B cell (primary cell): Measurements from ENCODE around the gene PAK4. TPM values are rescaled to one million over a fixed set of nuclear protein-coding genes. Genes with fewer than 3 reads are reported as not detected.

Source experiments
- ATAC-seq: fragments of 200-7000 bp; cut with Tn5 transposase; one replicate; pipeline ENCODE4 v1.10.0; 2021; ENCODE audit warnings: low read depth, mild to moderate bottlenecking, moderate number of reproducible peaks, moderate library complexity
- CTCF ChIA-PET: fragments of 350-600 bp; sonication (Branson Sonifier 250); formaldehyde crosslinking; loops from one replicate; lab custom pipeline; 2021; ENCODE audit warnings: antibody characterized with exemption, inconsistent platforms; lab: Charles Lee
- POLR2A ChIA-PET: fragments of 350-600 bp; sonication (Branson Sonifier 250); formaldehyde crosslinking; loops from one replicate; lab custom pipeline; 2021; ENCODE audit warnings: antibody characterized with exemption; lab: Charles Lee
- DNase-seq: peaks from one replicate; pipeline ENCODE4 v3.0.0; 2013
- H2AFZ ChIP-seq: 2 replicates; pipeline ENCODE4 v1.6.1; 2012; ENCODE audit warnings: mild to moderate bottlenecking, low read depth, low read length; ENCODE audit not compliant: insufficient read depth, poor library complexity, severe bottlenecking
- H3K27ac ChIP-seq, 2 donors: 1 replicate in 1 of 2; 2 replicates in 1 of 2; pipeline ENCODE4 v1.5.1; 2012 to 2013; ENCODE audit warnings: low read length in 2 of 2, mild to moderate bottlenecking in 2 of 2, moderate library complexity in 1 of 2
- H3K27me3 ChIP-seq, 4 experiments: fragments of 200-600 bp in 1 of 4; sonication (generic) in 1 of 4; replicated peaks in 1 of 4; 1 replicate in 2 of 4; 2 replicates in 2 of 4; pipeline versions ENCODE4 v1.6.1 to v1.7.0; 2013 to 2016; ENCODE audit warnings: low read length in 3 of 4, mild to moderate bottlenecking in 2 of 4, mixed read lengths in 1 of 4, moderate library complexity in 1 of 4; ENCODE audit not compliant: insufficient read depth in 4 of 4, control insufficient read depth in 3 of 4; ENCODE audit errors: control extremely low read depth in 1 of 4
- H3K36me3 ChIP-seq, 2 experiments: replicated peaks in 1 of 2; 1 replicate in 1 of 2; 2 replicates in 1 of 2; pipeline versions ENCODE4 v1.6.1 to v1.7.1; 2013; ENCODE audit warnings: low read length in 1 of 2; ENCODE audit not compliant: insufficient read depth in 2 of 2, control insufficient read depth in 1 of 2; ENCODE audit errors: control extremely low read depth in 1 of 2, extremely low read depth in 1 of 2
- H3K4me1 ChIP-seq, 2 donors: fragments of 200-600 bp in 1 of 2; sonication (generic) in 1 of 2; 1 replicate in 1 of 2; 2 replicates in 1 of 2; pipeline versions ENCODE4 v1.5.1 to v1.6.1; 2013 to 2017; ENCODE audit warnings: low read length in 2 of 2; ENCODE audit not compliant: control insufficient read depth in 2 of 2, insufficient read depth in 2 of 2
- H3K4me2 ChIP-seq: replicated peaks from 2 replicates; pipeline ENCODE3; 2012; ENCODE audit warnings: mild to moderate bottlenecking, low read depth, low read length; ENCODE audit not compliant: poor library complexity, severe bottlenecking
- H3K4me3 ChIP-seq, 5 experiments: fragments of 200-600 bp in 1 of 5; sonication (generic) in 1 of 5; 1 replicate in 3 of 5; 2 replicates in 2 of 5; pipeline versions ENCODE4 v1.5.1 to v1.7.0; 2011 to 2016; ENCODE audit warnings: low read length in 4 of 5, mild to moderate bottlenecking in 4 of 5, low read depth in 2 of 5, control low read depth in 1 of 5, moderate library complexity in 1 of 5; ENCODE audit not compliant: insufficient read depth in 1 of 5; ENCODE audit errors: control extremely low read depth in 1 of 5, extremely low read depth in 1 of 5
- H3K79me2 ChIP-seq: fragments of 200-600 bp; sonication (generic); one replicate; pipeline ENCODE4 v1.6.0; 2016; ENCODE audit warnings: low read length; ENCODE audit not compliant: control insufficient read depth, insufficient read depth
- H3K9ac ChIP-seq: fragments of 200-600 bp; sonication (generic); 2 replicates; pipeline ENCODE4 v1.6.1; 2017; ENCODE audit warnings: mild to moderate bottlenecking, low read length, moderate library complexity
- H3K9me3 ChIP-seq, 3 donors: one replicate each; pipeline versions ENCODE4 v1.6.1 to v1.7.1; 2013; ENCODE audit warnings: low read length in 2 of 3; ENCODE audit not compliant: control insufficient read depth in 2 of 3, insufficient read depth in 1 of 3; ENCODE audit errors: control extremely low read depth in 1 of 3
- H4K20me1 ChIP-seq: 2 replicates; pipeline ENCODE4 v1.6.0; 2012; ENCODE audit warnings: mild to moderate bottlenecking, low read length; ENCODE audit not compliant: insufficient read depth, control insufficient read depth, poor library complexity, severe bottlenecking
- H3K27ac Mint-ChIP-seq: one replicate; pipeline ENCODE4 v1.8.0; 2021; ENCODE audit warnings: mixed read lengths
- H3K27me3 Mint-ChIP-seq: one replicate; pipeline ENCODE4 v1.8.0; 2021; ENCODE audit warnings: mixed read lengths
- H3K4me1 Mint-ChIP-seq: one replicate; pipeline ENCODE4 v1.8.0; 2021; ENCODE audit warnings: mixed read lengths
- H3K4me3 Mint-ChIP-seq: one replicate; pipeline ENCODE4 v1.8.0; 2021; ENCODE audit warnings: mixed read lengths
- H3K9me3 Mint-ChIP-seq: one replicate; pipeline ENCODE4 v1.8.0; 2022; ENCODE audit warnings: mixed read lengths; ENCODE audit not compliant: insufficient read depth
- CTCF ChIP-seq: fragments of 200-600 bp; IDR thresholded peaks from one replicate; pipeline ENCODE4 v1.8.0; 2022; ENCODE audit warnings: antibody characterized with exemption, mild to moderate bottlenecking
- EZH2 ChIP-seq: IDR thresholded peaks from 2 replicates; pipeline ENCODE4 v1.6.1; 2012; ENCODE audit warnings: borderline replicate concordance, low read depth, mild to moderate bottlenecking, moderate library complexity, low read length; ENCODE audit not compliant: insufficient read depth, poor library complexity, severe bottlenecking
- WGBS: methylation state at CpG from one replicate; pipeline ENCODE4 v1.1.5; 2013; ENCODE audit warnings: missing lambda C conversion rate; ENCODE audit not compliant: insufficient coverage; 5-methylcytosine and 5-hydroxymethylcytosine counted together
- intact Hi-C: fragments of 100-400 bp; cut with micrococcal nuclease; formaldehyde crosslinking; loops from one replicate; pipeline ENCODE4 v1.10.0; 2022
- polyA plus RNA-seq: library from polyadenylated mRNA; depleted of rRNA; stranded (reverse); fragments of >200 nt; gene quantifications from 2 replicates; pipeline ENCODE4 v1.2.3, GENCODE V29; 2012
- total RNA-seq, 2 donors: library from RNA; stranded (reverse); fragments of 120-200 nt in 1 of 2; gene quantifications; 1 replicate in 1 of 2; 2 replicates in 1 of 2; pipeline versions ENCODE4 v1.2.3 to v1.2.4, GENCODE V29; 2013 to 2022

Gene PAK4
- total and polyA plus RNA-seq, 2 donors (not counting 1 experiment from before 2014, with no cell fraction given), result 12.0 to 23.3 TPM

GRCh38 chr19:39175564-39175963, 50.0 kb downstream of the PAK4 start:
- intact Hi-C loops, result no loop called here
- Histone ChIP-seq H3K4me2 (no peak overlapping the region), H3K9ac (no peak overlapping the region), H3K4me3 (no peak overlapping the region), H3K27me3 (no peaks in the 10 kb centered on the region), H3K9me3 (no peaks in the 10 kb centered on the region), H3K79me2 (no peaks in the 10 kb centered on the region), H2AFZ (no peak overlapping the region), H3K4me1 (no peaks in the 10 kb centered on the region), H4K20me1 (no peaks in the 10 kb centered on the region), H3K36me3 (peaks cover 0 to 19% of the 10 kb centered on the region in 2 experiments), H3K27ac (no peak overlapping the region)
- WGBS, result 98% methylated on average over 5 of the region's 7 CpGs
- Mint-ChIP-seq H3K27ac (no peak overlapping the region), H3K9me3 (no peaks in the 10 kb centered on the region), H3K4me1 (no peaks in the 10 kb centered on the region), H3K4me3 (no peak overlapping the region), H3K27me3 (no peaks in the 10 kb centered on the region)
- CTCF ChIA-PET, result no interaction called here
- ATAC-seq (no peak), DNase-seq (no peak)
- TF ChIP-seq CTCF, result no peak
- TF ChIP-seq EZH2, result no peak
- POLR2A ChIA-PET, result no interaction called here

GRCh38 chr19:39177110-39177699, 51.6 kb downstream of the PAK4 start:
- no peak overlapping the region for H3K9ac ChIP-seq
- 99% methylated on average over 6 of the region's 10 CpGs for WGBS
- H3K4me3 ChIP-seq, result no peak overlapping the region
- no peak overlapping the region for H3K27ac ChIP-seq
- peaks cover 0 to 15% of the 10 kb centered on the region in 2 experiments for H3K36me3 ChIP-seq
- H3K9me3 ChIP-seq, result no peaks in the 10 kb centered on the region
- no peak for TF ChIP-seq CTCF
- TF ChIP-seq EZH2, result no peak
- H2AFZ ChIP-seq, result no peak overlapping the region
- ChIA-PET POLR2A (no interaction called here), CTCF (no interaction called here)
- no peak for DNase-seq
- Mint-ChIP-seq H3K9me3 (no peaks in the 10 kb centered on the region), H3K4me3 (no peak overlapping the region), H3K4me1 (no peaks in the 10 kb centered on the region), H3K27ac (no peak overlapping the region), H3K27me3 (no peaks in the 10 kb centered on the region)
- no peaks in the 10 kb centered on the region for H3K27me3 ChIP-seq
- no peak overlapping the region for H3K4me2 ChIP-seq
- no peaks in the 10 kb centered on the region for H3K79me2 ChIP-seq
- intact Hi-C loops, result no loop called here
- ATAC-seq, result no peak
- H3K4me1 ChIP-seq, result no peaks in the 10 kb centered on the region
- no peaks in the 10 kb centered on the region for H4K20me1 ChIP-seq
